Loucy (cell line): ENCODE data around the gene MAPK8IP2.

Experiments used
- H2AFZ ChIP-seq: fragments of 200-600 bp; sonication (generic); 2 replicates; pipeline ENCODE4 v1.6.0; 2016; ENCODE audit warnings: antibody characterized with exemption, mild to moderate bottlenecking, low read length, moderate library complexity
- H3F3A ChIP-seq: fragments of 200-600 bp; 2 replicates; pipeline ENCODE4 v1.6.0; 2016; ENCODE audit warnings: antibody characterized with exemption, low read depth, mild to moderate bottlenecking
- H3K27me3 ChIP-seq: fragments of 200-600 bp; sonication (generic); 2 replicates; pipeline ENCODE4 v1.6.1; 2014; ENCODE audit warnings: low read length, mild to moderate bottlenecking; ENCODE audit not compliant: insufficient read depth, poor library complexity, severe bottlenecking
- H3K36me3 ChIP-seq: fragments of 200-600 bp; sonication (generic); 2 replicates; pipeline ENCODE4 v1.6.1; 2016; ENCODE audit warnings: low read length; ENCODE audit not compliant: insufficient read depth
- H3K4me1 ChIP-seq: fragments of 200-600 bp; sonication (generic); 2 replicates; pipeline ENCODE4 v1.5.1; 2014; ENCODE audit warnings: low read length, mild to moderate bottlenecking; ENCODE audit not compliant: insufficient read depth, poor library complexity, severe bottlenecking
- H3K4me2 ChIP-seq: fragments of 200-600 bp; sonication (generic); 2 replicates; pipeline ENCODE4 v1.6.0; 2014; ENCODE audit warnings: antibody characterized with exemption, low read length, low read depth, mild to moderate bottlenecking; ENCODE audit not compliant: poor library complexity, severe bottlenecking
- H3K4me3 ChIP-seq: fragments of 200-600 bp; sonication (generic); 2 replicates; pipeline ENCODE4 v1.5.1; 2014; ENCODE audit warnings: low read length, mild to moderate bottlenecking, mixed read lengths; ENCODE audit not compliant: poor library complexity, severe bottlenecking
- H3K79me2 ChIP-seq: fragments of 200-600 bp; sonication (generic); 2 replicates; pipeline ENCODE4 v1.6.1; 2014; ENCODE audit warnings: low read length; ENCODE audit not compliant: insufficient read depth
- H3K9ac ChIP-seq: fragments of 200-600 bp; sonication (generic); 2 replicates; pipeline ENCODE4 v1.6.0; 2014; ENCODE audit warnings: mild to moderate bottlenecking, low read depth, low read length, moderate library complexity; ENCODE audit not compliant: poor library complexity, severe bottlenecking
- H3K9me2 ChIP-seq: fragments of 200-600 bp; sonication (generic); replicated peaks from 2 replicates; pipeline ENCODE4 v1.6.1; 2016; ENCODE audit warnings: low read depth, low read length, mixed read lengths
- H3K9me3 ChIP-seq: fragments of 200-600 bp; sonication (generic); 2 replicates; pipeline ENCODE4 v1.6.1; 2014; ENCODE audit warnings: mild to moderate bottlenecking, antibody characterized with exemption, low read length, low read depth; ENCODE audit not compliant: insufficient read depth
- H4K20me1 ChIP-seq: fragments of 200-600 bp; sonication (generic); 2 replicates; pipeline ENCODE4 v1.6.0; 2014; ENCODE audit warnings: antibody characterized with exemption, low read length, mild to moderate bottlenecking; ENCODE audit not compliant: insufficient read depth, poor library complexity, severe bottlenecking
- CTCF ChIP-seq: fragments of 200-600 bp; sonication (generic); conservative IDR thresholded peaks from 2 replicates; pipeline ENCODE4 v1.5.1; 2014; ENCODE audit warnings: mild to moderate bottlenecking, antibody characterized with exemption, low read length
- EZH2phosphoT487 ChIP-seq: fragments of 200-600 bp; IDR thresholded peaks from 2 replicates; pipeline ENCODE4 v1.6.1; 2018; ENCODE audit warnings: antibody characterized with exemption, mild to moderate bottlenecking, moderate library complexity, borderline replicate concordance

Gene MAPK8IP2

GRCh38 chr22:50600538-50600937, at the start of gene MAPK8IP2:
MAPK8IP2 (plus strand) TSS chr22:50600793; CDS start chr22:50600819, 26 bp downstream.
- Histone ChIP-seq H3K9me3 (no peaks in the 10 kb centered on the region), H3K9ac (no peak within 1 kb of the TSS), H3K36me3 (no peaks in the 10 kb centered on the region), H3K79me2 (no peaks in the 10 kb centered on the region), H3K4me3 (no peak within 1 kb of the TSS), H3K4me1 (no peaks in the 10 kb centered on the region), H2AFZ (no peak within 1 kb of the TSS), H4K20me1 (no peaks in the 10 kb centered on the region), H3K27me3 (no peaks in the 10 kb centered on the region), H3F3A (no peaks in the 10 kb centered on the region), H3K4me2 (no peak within 1 kb of the TSS), H3K9me2 (no peaks in the 10 kb centered on the region)
- TF ChIP-seq EZH2phosphoT487 (no peak), CTCF (no peak)

- no peaks in the 10 kb centered on the region for H3F3A ChIP-seq
- peaks cover 12% of the 10 kb centered on the region for H3K4me1 ChIP-seq
- TF ChIP-seq CTCF: no peak
- no peak for TF ChIP-seq EZH2phosphoT487
- no peaks in the 10 kb centered on the region for H3K36me3 ChIP-seq
- no peaks in the 10 kb centered on the region for H3K9me2 ChIP-seq
- H3K27me3 ChIP-seq: no peaks in the 10 kb centered on the region
- H3K9ac ChIP-seq: no peak overlapping the region
- H3K4me3 ChIP-seq: no peak overlapping the region
- no peaks in the 10 kb centered on the region for H4K20me1 ChIP-seq
- H3K9me3 ChIP-seq: no peaks in the 10 kb centered on the region
- H2AFZ ChIP-seq: no peak overlapping the region
- H3K4me2 ChIP-seq: no peak overlapping the region
- H3K79me2 ChIP-seq: peaks cover 6% of the 10 kb centered on the region; the same call in 1 of the 2 replicates
Observed at GRCh38 chr22:50551160-50551752, 49.3 kb upstream of the MAPK8IP2 start.

- H3K4me1 ChIP-seq: peaks cover 8% of the 10 kb centered on the region
- no peak overlapping the region for H3K4me3 ChIP-seq
- no peaks in the 10 kb centered on the region for H3K36me3 ChIP-seq
- TF ChIP-seq EZH2phosphoT487 (no peak), CTCF (no peak)
- H3K4me2 ChIP-seq: no peak overlapping the region
- no peaks in the 10 kb centered on the region for H3K9me3 ChIP-seq
- no peaks in the 10 kb centered on the region for H3K27me3 ChIP-seq
- no peak overlapping the region for H2AFZ ChIP-seq
- no peak overlapping the region for H3K9ac ChIP-seq
- H3F3A ChIP-seq: no peaks in the 10 kb centered on the region
- no peaks in the 10 kb centered on the region for H3K9me2 ChIP-seq
- peaks cover 6% of the 10 kb centered on the region; the same call in 1 of the 2 replicates for H3K79me2 ChIP-seq
- H4K20me1 ChIP-seq: no peaks in the 10 kb centered on the region
Observed at GRCh38 chr22:50553310-50553709, 47.3 kb upstream of the MAPK8IP2 start.
